Fibroblast of the aortic adventitia (primary cell): ENCODE measurements around the gene DMKN. TPM values are rescaled to one million over a fixed set of nuclear protein-coding genes. Genes with fewer than 3 reads are reported as not detected.

Source experiments
- DNase-seq: peaks from one replicate; pipeline ENCODE4 v3.0.0-alpha.2; 2010; ENCODE audit warnings: low read depth
- H3K4me3 ChIP-seq: 2 replicates; pipeline ENCODE4 v1.5.1; 2011; ENCODE audit warnings: low read depth, mild to moderate bottlenecking, control low read depth, low read length, moderate library complexity
- total RNA-seq: library from RNA; depleted of rRNA; stranded (reverse); fragments of >200 nt; gene quantifications from 2 replicates; pipeline ENCODE4 v1.2.3, GENCODE V29; 2012; ENCODE audit warnings: low replicate concordance
- TF ChIP-seq, protein P1 (sequence below): IDR thresholded peaks from 2 replicates; pipeline ENCODE4 v1.5.1; 2011; ENCODE audit warnings: mild to moderate bottlenecking, low read length, control low read depth, inconsistent platforms; ENCODE audit not compliant: insufficient read depth

DMKN gene, protein sequence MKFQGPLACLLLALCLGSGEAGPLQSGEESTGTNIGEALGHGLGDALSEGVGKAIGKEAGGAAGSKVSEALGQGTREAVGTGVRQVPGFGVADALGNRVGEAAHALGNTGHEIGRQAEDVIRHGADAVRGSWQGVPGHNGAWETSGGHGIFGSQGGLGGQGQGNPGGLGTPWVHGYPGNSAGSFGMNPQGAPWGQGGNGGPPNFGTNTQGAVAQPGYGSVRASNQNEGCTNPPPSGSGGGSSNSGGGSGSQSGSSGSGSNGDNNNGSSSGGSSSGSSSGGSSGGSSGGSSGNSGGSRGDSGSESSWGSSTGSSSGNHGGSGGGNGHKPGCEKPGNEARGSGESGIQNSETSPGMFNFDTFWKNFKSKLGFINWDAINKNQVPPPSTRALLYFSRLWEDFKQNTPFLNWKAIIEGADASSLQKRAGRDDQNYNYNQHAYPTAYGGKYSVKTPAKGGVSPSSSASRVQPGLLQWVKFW
- total RNA-seq, result 11.4 and 63.0 TPM in 2 replicates

DNA sequence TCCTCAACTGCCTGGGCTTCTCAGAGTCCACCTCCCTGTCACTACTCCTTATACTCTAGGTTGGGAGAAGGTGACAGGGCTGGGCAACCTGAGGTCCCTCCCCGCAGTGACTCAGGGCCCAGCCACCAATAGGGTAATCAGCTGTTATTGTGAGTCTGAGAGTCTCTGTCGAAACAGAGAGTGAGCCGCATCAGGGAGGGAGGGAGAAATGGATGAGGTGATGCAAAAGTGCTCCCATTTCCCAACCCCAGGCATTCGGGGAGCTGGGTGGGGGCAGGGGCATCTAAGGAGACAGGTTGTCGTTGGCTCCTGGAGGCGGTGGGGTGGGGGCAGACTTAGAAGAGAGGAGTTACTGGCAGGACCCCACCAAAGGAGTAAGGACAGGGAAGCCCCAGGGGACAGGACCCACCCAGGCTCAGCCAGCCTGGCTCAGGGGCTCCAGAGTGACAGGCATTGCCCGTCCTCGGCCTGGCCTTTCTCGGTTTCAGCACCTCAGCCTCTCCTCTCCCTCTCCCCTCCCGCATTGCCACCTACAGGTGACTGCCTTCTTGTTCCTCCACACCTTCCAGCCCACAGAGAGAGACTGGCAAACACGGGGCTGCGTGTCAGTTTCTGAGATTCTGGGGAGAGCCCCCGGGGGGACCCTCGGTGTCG lies at the start of gene DMKN:
Gene DMKN, minus strand, starts transcription at position 22 of the 654 bp plus-strand sequence. CDS start 174 bp downstream, outside the sequence.
- peak; percentile 59 for DNase-seq

DNA sequence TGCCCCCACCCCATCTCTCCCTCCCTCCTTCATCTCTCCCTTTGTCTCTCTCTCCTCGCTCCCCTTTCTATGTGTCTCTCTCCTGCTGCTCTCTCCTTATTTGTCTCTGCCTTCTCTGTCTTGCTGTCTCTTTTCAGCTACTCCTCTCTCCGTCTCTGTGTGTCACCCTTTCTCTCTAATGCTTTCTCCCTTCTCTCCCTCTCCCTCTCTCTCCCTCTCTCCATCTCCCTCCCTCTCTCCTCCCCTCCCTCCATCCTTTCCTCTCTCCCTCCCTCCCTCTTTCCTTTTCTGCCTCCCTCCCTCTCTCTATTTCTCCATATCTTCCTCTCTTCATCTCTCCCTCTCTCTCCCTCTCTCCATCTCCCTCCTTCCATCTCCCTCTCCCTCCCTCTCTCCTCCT lies 49.3 kb upstream of the DMKN start:
- TF ChIP-seq, protein P1, sequence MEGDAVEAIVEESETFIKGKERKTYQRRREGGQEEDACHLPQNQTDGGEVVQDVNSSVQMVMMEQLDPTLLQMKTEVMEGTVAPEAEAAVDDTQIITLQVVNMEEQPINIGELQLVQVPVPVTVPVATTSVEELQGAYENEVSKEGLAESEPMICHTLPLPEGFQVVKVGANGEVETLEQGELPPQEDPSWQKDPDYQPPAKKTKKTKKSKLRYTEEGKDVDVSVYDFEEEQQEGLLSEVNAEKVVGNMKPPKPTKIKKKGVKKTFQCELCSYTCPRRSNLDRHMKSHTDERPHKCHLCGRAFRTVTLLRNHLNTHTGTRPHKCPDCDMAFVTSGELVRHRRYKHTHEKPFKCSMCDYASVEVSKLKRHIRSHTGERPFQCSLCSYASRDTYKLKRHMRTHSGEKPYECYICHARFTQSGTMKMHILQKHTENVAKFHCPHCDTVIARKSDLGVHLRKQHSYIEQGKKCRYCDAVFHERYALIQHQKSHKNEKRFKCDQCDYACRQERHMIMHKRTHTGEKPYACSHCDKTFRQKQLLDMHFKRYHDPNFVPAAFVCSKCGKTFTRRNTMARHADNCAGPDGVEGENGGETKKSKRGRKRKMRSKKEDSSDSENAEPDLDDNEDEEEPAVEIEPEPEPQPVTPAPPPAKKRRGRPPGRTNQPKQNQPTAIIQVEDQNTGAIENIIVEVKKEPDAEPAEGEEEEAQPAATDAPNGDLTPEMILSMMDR, result no peak
- no peak overlapping the region for H3K4me3 ChIP-seq
- DNase-seq, result no peak

More for the DNA sequence above, at the start of gene DMKN:
- no peak within 1 kb of the TSS for H3K4me3 ChIP-seq
- TF ChIP-seq, protein P1, result no peak

DNA sequence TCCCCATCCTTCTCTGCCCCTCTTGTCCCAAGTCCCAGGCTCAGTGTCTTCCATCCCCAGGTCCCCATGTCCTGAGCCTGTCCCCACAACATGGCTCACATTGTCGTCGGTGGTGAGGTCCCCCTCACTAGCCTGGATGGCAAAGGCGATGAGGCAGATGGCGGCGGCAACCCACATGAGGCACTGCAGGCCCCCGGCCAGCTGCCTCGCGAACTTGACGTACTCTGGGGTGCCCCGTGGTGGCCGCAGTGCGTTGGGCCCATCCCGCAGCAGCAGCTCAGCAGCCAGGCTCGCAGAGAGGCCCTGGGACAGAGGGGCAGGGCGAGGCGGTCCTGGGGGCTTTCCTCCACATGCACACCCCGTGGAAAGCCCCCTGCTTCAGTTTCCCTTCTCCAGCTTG lies 48.9 kb upstream of the DMKN start:
- TF ChIP-seq, protein P1, result no peak
- no peak for DNase-seq

GRCh38 chr19:35561436-35561835 lies 48.0 kb upstream of the DMKN start:
- DNase-seq, result no peak
- TF ChIP-seq, protein P1, result no peak
- no peak overlapping the region for H3K4me3 ChIP-seq

More for the DNA sequence above, 48.9 kb upstream of the DMKN start:
- no peak overlapping the region for H3K4me3 ChIP-seq

GRCh38 chr19:35560677-35561076 lies 47.2 kb upstream of the DMKN start:
- TF ChIP-seq, protein P1, result no peak
- no peak overlapping the region for H3K4me3 ChIP-seq
- no peak for DNase-seq

DNA sequence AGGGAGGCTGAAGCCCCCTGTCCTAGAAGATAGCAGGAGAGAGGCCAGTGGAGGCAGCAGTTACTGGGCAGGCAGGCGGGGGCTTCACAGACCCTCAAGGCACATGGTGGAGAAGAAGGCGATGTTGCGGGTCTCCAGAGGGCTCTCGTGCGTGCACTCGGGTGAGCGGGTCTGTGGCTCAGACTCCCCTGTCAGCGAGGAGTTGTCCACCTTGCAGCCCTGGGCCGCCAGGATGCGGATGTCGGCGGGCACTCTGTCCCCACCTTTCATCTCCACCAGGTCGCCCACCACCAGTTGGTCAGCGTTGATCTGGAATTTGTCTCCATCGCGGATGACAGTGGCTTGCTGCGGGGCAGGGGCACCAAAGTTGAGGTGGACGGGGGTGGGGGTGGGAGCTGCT lies 46.8 kb upstream of the DMKN start:
- no peak for DNase-seq
- TF ChIP-seq, protein P1, result no peak
- no peak overlapping the region for H3K4me3 ChIP-seq
